Suprapubic skin (tissue), 4 donors: Measurements from ENCODE around the gene CYP8B1.

Experiments used
- EP300 ChIP-seq: sonication (generic); formaldehyde crosslinking; IDR thresholded peaks from one replicate; pipeline ENCODE4 v1.6.1; 2017; ENCODE audit warnings: antibody characterized with exemption
- POLR2A ChIP-seq, 2 donors: fragments of 450-650 bp; IDR thresholded peaks; one replicate each; pipeline ENCODE4 v1.6.1; 2017; ENCODE audit warnings: antibody characterized with exemption in 2 of 2, mild to moderate bottlenecking in 2 of 2, moderate library complexity in 2 of 2
- POLR2AphosphoS5 ChIP-seq, 3 donors: sonication (generic); formaldehyde crosslinking; IDR thresholded peaks; one replicate each; pipeline ENCODE4 v1.6.1; 2017; ENCODE audit warnings: antibody characterized with exemption in 3 of 3
- TF ChIP-seq, protein P1 (sequence below), 2 donors: fragments of 200-600 bp in 1 of 2; fragments of 450-650 bp in 1 of 2; sonication (generic) in 1 of 2; IDR thresholded peaks; one replicate each; pipeline ENCODE4 v1.5.1; 2016 to 2019; ENCODE audit warnings: antibody characterized with exemption in 2 of 2, mild to moderate bottlenecking in 1 of 2, moderate library complexity in 1 of 2

DNA sequence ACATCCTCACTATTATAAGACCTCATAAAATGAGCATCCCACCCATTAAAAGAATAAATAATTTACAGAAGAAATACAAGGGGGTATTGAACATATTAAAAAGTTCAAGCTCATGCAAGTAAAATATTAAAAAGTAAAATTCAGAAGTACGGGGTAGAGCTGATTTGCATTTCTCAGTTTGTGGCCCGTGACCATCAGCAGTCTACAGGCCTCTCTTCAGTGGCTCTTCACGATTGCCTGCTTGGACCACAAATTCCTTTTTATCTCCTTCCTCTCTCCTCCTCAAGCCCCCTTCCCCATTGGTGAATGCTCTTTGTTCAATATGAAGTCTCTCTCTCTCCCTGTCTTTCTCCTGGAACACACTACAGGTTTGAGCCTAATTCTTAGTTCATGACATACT, 19.1 kb downstream of the CYP8B1 start:
- TF ChIP-seq, protein P1, sequence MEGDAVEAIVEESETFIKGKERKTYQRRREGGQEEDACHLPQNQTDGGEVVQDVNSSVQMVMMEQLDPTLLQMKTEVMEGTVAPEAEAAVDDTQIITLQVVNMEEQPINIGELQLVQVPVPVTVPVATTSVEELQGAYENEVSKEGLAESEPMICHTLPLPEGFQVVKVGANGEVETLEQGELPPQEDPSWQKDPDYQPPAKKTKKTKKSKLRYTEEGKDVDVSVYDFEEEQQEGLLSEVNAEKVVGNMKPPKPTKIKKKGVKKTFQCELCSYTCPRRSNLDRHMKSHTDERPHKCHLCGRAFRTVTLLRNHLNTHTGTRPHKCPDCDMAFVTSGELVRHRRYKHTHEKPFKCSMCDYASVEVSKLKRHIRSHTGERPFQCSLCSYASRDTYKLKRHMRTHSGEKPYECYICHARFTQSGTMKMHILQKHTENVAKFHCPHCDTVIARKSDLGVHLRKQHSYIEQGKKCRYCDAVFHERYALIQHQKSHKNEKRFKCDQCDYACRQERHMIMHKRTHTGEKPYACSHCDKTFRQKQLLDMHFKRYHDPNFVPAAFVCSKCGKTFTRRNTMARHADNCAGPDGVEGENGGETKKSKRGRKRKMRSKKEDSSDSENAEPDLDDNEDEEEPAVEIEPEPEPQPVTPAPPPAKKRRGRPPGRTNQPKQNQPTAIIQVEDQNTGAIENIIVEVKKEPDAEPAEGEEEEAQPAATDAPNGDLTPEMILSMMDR (IDR thresholded peaks at IDR 0.05): no peak
- no peak for TF ChIP-seq EP300
- TF ChIP-seq POLR2AphosphoS5 (IDR thresholded peaks at IDR 0.05): no peak
- no peak for TF ChIP-seq POLR2A (IDR thresholded peaks at IDR 0.05)
